Measurements from ENCODE around the gene BTN1A1. TPM values are rescaled to one million over a fixed set of nuclear protein-coding genes. Genes with fewer than 3 reads are reported as not detected.

Gene BTN1A1
- total RNA-seq, 1 experiment from 2014 or later = 0.15 TPM

- TF ChIP-seq TEAD1 (CRISPR knock-in tag; IDR thresholded peaks at IDR 0.05) (no peak), CTCF (IDR thresholded peaks at IDR 0.05) (no peak), ZNF512 (CRISPR knock-in tag; IDR thresholded peaks at IDR 0.05; ENCODE audit: borderline replicate concordance) (no peak), TP53 (CRISPR knock-in tag; IDR thresholded peaks at IDR 0.05) (no peak), IRF1 (CRISPR knock-in tag; IDR thresholded peaks at IDR 0.05) (no peak), ARID4B (CRISPR knock-in tag; IDR thresholded peaks at IDR 0.05; ENCODE audit: borderline replicate concordance) (no peak)
Observed at GRCh38 chr6:26525838-26526237, 25.7 kb downstream of the BTN1A1 start (continued).

- no peak overlapping the region for H3K27ac Mint-ChIP-seq
- no peak for ATAC-seq
- H3K9me3 Mint-ChIP-seq = no peaks in the 10 kb centered on the region
- H3K36me3 Mint-ChIP-seq = no peaks in the 10 kb centered on the region
- H3K4me3 Mint-ChIP-seq = no peak overlapping the region
- TF ChIP-seq ZNF423 (CRISPR knock-in tag; IDR thresholded peaks at IDR 0.05) = no peak
- H3K27me3 Mint-ChIP-seq (ENCODE audit: low read depth) = no peaks in the 10 kb centered on the region
- DNase-seq (ENCODE audit: low spot score) = no peak
- peaks cover 41% of the 10 kb centered on the region for H3K4me1 Mint-ChIP-seq
- ChIA-PET POLR2A (no interaction called here), CTCF (no interaction called here)
Observed at GRCh38 chr6:26526928-26527327, 26.8 kb downstream of the BTN1A1 start.

- H3K4me3 Mint-ChIP-seq = no peak overlapping the region
- no peaks in the 10 kb centered on the region for H3K9me3 Mint-ChIP-seq
- CTCF ChIA-PET = interaction anchor here (1.5 kb wide), 1 partner anchor 42 kb away, joined by 4 read pairs; no protein-coding TSS in a partner anchor
- ATAC-seq (no peak), DNase-seq (ENCODE audit: low spot score) (no peak)
- TF ChIP-seq CREB1 (CRISPR knock-in tag; IDR thresholded peaks at IDR 0.05) (no peak), EMX1 (CRISPR knock-in tag; IDR thresholded peaks at IDR 0.05) (no peak), ZNF281 (CRISPR knock-in tag; IDR thresholded peaks at IDR 0.05) (no peak), GRHL2 (CRISPR knock-in tag; IDR thresholded peaks at IDR 0.05; ENCODE audit: insufficient replicate concordance, severe bottlenecking) (no peak), ELF4 (CRISPR knock-in tag; IDR thresholded peaks at IDR 0.05; ENCODE audit: low read depth) (no peak), NFYB (CRISPR knock-in tag; conservative IDR thresholded peaks at IDR 0.05; ENCODE audit: low read depth) (no peak), ATF3 (CRISPR knock-in tag; conservative IDR thresholded peaks at IDR 0.05) (no peak), TCF7 (CRISPR knock-in tag; IDR thresholded peaks at IDR 0.05; ENCODE audit: low read depth) (no peak), ZNF219 (CRISPR knock-in tag; IDR thresholded peaks at IDR 0.05; ENCODE audit: borderline replicate concordance) (no peak), ZNF317 (CRISPR knock-in tag; IDR thresholded peaks at IDR 0.05; ENCODE audit: borderline replicate concordance, low read depth) (no peak), FOXP1 (CRISPR knock-in tag; IDR thresholded peaks at IDR 0.05; ENCODE audit: borderline replicate concordance) (no peak), NR1H2 (CRISPR knock-in tag; IDR thresholded peaks at IDR 0.05) (no peak)
- H3K4me1 Mint-ChIP-seq = peaks cover 40% of the 10 kb centered on the region
- no peak overlapping the region for H3K27ac Mint-ChIP-seq
- POLR2A ChIA-PET = interaction anchor here (2.2 kb wide), 1 partner anchor 20 kb away, joined by 5 read pairs; no protein-coding TSS in a partner anchor
- H3K36me3 Mint-ChIP-seq = no peaks in the 10 kb centered on the region
- H3K27me3 Mint-ChIP-seq (ENCODE audit: low read depth) = no peaks in the 10 kb centered on the region
Observed at GRCh38 chr6:26530203-26530602, 30.1 kb downstream of the BTN1A1 start.

Data from WTC11 (cell line).